Measurements from ENCODE around the gene LRRC26. TPM values are rescaled to one million over a fixed set of nuclear protein-coding genes. Genes with fewer than 3 reads are reported as not detected.

The LRRC26 gene, protein sequence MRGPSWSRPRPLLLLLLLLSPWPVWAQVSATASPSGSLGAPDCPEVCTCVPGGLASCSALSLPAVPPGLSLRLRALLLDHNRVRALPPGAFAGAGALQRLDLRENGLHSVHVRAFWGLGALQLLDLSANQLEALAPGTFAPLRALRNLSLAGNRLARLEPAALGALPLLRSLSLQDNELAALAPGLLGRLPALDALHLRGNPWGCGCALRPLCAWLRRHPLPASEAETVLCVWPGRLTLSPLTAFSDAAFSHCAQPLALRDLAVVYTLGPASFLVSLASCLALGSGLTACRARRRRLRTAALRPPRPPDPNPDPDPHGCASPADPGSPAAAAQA
- total RNA-seq (2022; extraction: Qiagen RNA extraction; ENCODE audit: low read depth) = 0.70 to 2.1 TPM (median 1.2 TPM) in 5 replicates

DNA sequence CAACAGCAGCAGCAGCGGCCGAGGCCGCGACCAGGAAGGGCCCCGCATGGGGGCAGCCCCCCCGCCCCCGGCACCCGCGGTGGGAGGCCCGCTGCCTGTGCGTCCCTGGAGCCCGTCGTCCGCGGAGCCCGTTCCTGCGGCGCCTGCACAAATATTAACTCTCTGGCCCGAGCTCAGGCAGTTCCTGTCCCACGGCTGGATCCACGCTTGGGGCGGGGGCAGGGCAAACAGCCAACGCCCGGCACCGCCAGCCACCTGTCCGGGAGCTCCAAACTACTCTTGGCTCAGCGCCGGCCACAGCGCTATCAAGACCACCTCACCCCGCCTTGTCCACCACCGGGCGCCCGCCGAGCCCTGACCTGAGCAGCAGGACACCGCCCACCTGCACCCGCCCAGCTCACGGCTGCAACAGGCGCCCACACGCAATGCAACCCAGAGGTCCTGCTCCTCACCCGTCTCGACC, at the start of gene LRRC26:
Gene LRRC26, minus strand, starts transcription at position 156 of the 463 bp plus-strand sequence. Its CDS starts 108 bp downstream, at position 48.

DNA sequence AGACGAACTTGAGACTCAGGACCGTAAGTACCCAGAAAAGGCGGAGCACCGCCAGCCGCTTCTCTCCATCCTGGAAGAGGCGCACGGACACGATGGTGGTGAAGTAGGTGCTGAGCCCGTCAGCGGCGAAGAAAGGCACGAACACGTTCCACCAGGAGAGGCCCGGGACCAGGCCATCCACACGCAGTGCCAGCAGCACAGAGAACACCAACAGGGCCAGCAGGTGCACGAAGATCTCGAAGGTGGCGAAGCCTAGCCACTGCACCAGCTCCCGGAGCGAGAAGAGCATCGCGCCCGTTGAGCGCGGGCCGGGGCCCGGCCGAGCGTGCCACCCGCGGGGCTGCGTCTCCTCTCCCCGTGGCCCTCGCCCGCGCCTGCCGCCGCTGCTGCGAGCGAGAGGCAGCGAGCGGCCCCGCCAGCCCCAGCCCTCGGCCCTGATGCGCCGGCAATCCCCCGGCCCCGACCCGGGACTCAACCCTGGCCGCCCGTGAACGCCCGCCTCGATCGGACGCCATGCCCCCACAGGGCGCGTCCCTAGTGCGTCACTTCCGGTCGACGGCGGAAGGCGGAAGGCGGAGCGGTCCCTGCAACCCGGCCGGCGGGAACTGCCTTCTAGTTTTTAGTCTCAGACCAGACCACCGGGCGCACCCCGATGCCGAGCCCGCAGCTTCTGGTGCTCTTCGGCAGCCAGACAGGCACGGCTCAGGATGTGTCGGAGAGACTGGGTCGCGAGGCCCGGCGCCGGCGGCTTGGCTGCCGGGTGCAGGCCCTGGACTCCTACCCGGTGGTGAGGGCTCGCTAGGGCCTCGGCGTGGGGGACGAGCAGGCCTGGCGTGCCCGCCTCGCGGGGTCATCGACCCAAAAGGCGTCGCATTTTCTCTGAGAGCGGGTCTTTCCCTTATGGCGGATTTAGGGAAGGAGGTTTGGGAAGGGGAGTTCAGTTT, 35.5 kb upstream of the LRRC26 start, which contains the start of the genes NDOR1 and TMEM203:
Gene NDOR1, plus strand, starts transcription at position 575 of the 944 bp plus-strand sequence. Its CDS starts 78 bp downstream, at position 653.
Gene TMEM203, minus strand, starts transcription at position 523 of the 944 bp plus-strand sequence. Its CDS starts 234 bp downstream, at position 289.

DNA sequence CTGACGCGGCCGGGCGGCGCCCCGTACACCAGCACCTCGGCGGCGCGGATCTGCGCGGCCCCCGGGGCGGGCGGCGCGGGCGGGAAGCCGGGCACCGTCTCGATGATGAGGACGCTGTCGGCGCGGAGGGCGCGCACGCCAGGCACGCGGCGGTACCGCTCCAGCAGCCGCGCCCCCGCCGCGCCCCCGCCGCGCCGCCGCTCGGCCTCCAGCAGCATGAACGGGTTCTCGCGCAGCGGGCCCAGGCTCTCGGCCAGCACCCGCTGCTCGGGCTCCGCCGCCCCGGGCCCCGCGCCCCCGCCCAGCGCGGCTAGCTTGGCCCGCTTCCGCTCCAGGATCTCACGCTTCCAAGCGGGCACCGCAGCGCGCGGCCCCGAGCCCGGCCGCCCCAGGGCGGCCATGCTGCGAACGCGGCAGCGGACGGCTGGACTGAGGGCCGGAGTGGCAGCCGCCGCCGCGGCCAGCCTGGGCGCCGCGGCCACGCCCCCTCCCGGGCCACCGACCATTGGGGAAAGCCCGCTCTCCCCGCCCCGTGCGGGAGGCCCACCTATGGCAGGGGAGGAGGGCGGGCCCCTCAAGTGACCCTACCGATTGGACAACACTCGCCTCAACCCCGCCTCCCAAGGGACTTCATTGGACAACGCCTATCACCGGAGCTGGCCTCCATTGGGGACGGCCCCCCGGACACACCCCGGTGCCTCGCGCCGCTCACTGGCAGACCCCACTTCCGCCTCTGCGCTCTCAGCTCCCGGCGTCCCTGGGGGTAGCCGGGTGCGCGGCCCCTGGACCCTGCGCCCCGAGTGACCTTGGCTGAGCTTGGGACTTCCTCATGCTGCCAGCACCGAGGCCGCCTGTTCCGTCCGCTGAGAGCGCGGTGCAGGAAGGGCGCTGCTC, 30.7 kb upstream of the LRRC26 start, which contains the start of gene TPRN:
Gene TPRN, minus strand, starts transcription at position 431 of the 894 bp plus-strand sequence. Its CDS starts 30 bp downstream, at position 401.

DNA sequence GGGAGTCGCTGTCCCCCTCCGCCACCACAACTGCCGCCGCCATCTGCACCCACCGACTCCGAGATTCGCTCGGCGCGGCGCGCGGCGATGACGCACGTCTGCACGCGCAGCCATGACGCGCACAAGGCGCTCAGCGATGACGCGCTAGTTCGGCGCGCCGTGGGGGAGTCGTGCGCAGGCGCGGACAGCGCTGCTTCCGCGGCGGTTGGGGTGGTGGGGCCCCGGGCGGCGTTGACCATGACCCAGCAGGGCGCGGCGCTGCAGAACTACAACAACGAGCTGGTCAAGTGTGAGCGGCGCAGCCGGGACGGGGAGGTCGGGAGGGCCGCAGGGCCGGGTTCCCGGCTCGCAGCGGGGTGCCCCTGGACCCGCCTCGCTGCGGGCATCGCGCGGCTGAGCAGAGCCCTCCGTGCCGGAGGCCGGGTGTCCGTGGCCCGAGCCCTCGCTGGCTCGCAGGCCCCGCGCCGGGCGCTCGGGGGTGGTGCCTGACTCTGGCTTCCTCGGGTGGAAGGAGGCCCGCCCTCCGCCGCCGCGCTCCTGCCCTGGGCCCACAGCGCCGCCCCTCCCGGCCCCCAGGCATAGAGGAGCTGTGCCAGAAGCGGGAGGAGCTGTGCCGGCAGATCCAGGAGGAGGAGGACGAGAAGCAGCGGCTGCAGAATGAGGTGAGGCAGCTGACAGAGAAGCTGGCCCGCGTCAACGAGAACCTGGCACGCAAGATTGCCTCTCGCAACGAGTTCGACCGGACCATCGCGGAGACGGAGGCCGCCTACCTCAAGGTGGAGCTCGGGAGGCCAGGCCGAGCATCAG, 18.8 kb upstream of the LRRC26 start, which contains the start of the genes ANAPC2 and SSNA1:
Gene ANAPC2, minus strand, starts transcription at position 71 of the 807 bp plus-strand sequence. Its CDS starts 28 bp downstream, at position 43.
Gene SSNA1, plus strand, starts transcription at position 187 of the 807 bp plus-strand sequence. Its CDS starts 51 bp downstream, at position 238.

DNA sequence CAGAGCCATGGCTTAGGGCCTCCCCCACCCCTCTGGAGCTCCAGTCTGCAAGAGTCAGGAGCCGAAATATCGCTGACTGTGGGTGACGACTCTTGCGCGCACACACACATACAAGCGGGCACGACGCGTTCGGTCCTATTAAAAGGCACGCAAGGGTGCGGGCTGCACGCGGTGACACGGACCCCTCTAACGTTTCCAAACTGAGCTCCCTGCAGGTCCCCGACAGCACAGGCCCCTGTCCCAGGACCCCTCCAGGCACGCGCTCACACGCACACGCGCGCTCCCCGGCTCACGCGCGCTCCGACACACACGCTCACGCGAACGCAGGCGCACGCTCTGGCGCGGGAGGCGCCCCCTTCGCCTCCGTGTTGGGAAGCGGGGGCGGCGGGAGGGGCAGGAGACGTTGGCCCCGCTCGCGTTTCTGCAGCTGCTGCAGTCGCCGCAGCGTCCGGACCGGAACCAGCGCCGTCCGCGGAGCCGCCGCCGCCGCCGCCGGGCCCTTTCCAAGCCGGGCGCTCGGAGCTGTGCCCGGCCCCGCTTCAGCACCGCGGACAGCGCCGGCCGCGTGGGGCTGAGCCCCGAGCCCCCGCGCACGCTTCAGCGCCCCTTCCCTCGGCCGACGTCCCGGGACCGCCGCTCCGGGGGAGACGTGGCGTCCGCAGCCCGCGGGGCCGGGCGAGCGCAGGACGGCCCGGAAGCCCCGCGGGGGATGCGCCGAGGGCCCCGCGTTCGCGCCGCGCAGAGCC, 31.0 kb downstream of the LRRC26 start, which contains the start of gene GRIN1:
Gene GRIN1, plus strand, starts transcription at position 433 of the 746 bp plus-strand sequence. CDS start 333 bp downstream, outside the sequence.

Other genes starting within 250 kb of the LRRC26 start
- gene FBXW5, start 225.3 kb downstream of the LRRC26 start, total RNA-seq (2022; extraction: Qiagen RNA extraction; ENCODE audit: low read depth) = 70.1 to 101 TPM (median 99.1 TPM) in 5 replicates
- 0.85 to 2.9 TPM (median 1.4 TPM) in 5 replicates for gene C8G, start 224.8 kb downstream of the LRRC26 start, total RNA-seq (2022; extraction: Qiagen RNA extraction; ENCODE audit: low read depth)
- gene LCN12, start 217.8 kb downstream of the LRRC26 start, total RNA-seq (2022; extraction: Qiagen RNA extraction; ENCODE audit: low read depth) = 0.80 to 1.6 TPM (median 1.3 TPM) in 5 replicates
- 0.57 to 0.68 TPM (median 0.66 TPM) in 3 of 5 replicates, not detected in the others for gene PTGDS, start 192.5 kb downstream of the LRRC26 start, total RNA-seq (2022; extraction: Qiagen RNA extraction; ENCODE audit: low read depth)
- 0.07 to 0.08 TPM (median 0.08 TPM) in 3 of 5 replicates, not detected in the others for gene LCNL1, start 187.1 kb downstream of the LRRC26 start, total RNA-seq (2022; extraction: Qiagen RNA extraction; ENCODE audit: low read depth)
- 47.9 to 81.3 TPM (median 74.1 TPM) in 5 replicates for gene PAXX, start 177.6 kb downstream of the LRRC26 start, total RNA-seq (2022; extraction: Qiagen RNA extraction; ENCODE audit: low read depth)
- 3.3 to 5.1 TPM (median 4.8 TPM) in 5 replicates for gene CLIC3, start 173.5 kb downstream of the LRRC26 start, total RNA-seq (2022; extraction: Qiagen RNA extraction; ENCODE audit: low read depth)
- 21.4 to 27.7 TPM (median 25.4 TPM) in 5 replicates for gene ABCA2, start 141.8 kb downstream of the LRRC26 start, total RNA-seq (2022; extraction: Qiagen RNA extraction; ENCODE audit: low read depth)
- 0.06 TPM in 1 of 5 replicates, not detected in the others for gene FUT7, start 138.0 kb downstream of the LRRC26 start, total RNA-seq (2022; extraction: Qiagen RNA extraction; ENCODE audit: low read depth)
- 44.4 to 81.3 TPM (median 73.5 TPM) in 5 replicates for gene NPDC1, start 123.9 kb downstream of the LRRC26 start, total RNA-seq (2022; extraction: Qiagen RNA extraction; ENCODE audit: low read depth)
- 1.1 to 2.3 TPM (median 1.7 TPM) in 5 replicates for gene ENTPD2, start 116.0 kb downstream of the LRRC26 start, total RNA-seq (2022; extraction: Qiagen RNA extraction; ENCODE audit: low read depth)
- 14.8 to 25.2 TPM (median 21.9 TPM) in 5 replicates for gene SAPCD2, start 99.5 kb downstream of the LRRC26 start, total RNA-seq (2022; extraction: Qiagen RNA extraction; ENCODE audit: low read depth)
- gene UAP1L1, start 92.5 kb downstream of the LRRC26 start, total RNA-seq (2022; extraction: Qiagen RNA extraction; ENCODE audit: low read depth) = 9.7 to 13.3 TPM (median 10.7 TPM) in 5 replicates
- gene MAN1B1, start 83.1 kb downstream of the LRRC26 start, total RNA-seq (2022; extraction: Qiagen RNA extraction; ENCODE audit: low read depth) = 39.8 to 52.8 TPM (median 51.9 TPM) in 5 replicates
- 81.3 to 123 TPM (median 112 TPM) in 5 replicates for gene DPP7, start 55.3 kb downstream of the LRRC26 start, total RNA-seq (2022; extraction: Qiagen RNA extraction; ENCODE audit: low read depth)
- gene GRIN1, start 30.9 kb downstream of the LRRC26 start, total RNA-seq (2022; extraction: Qiagen RNA extraction; ENCODE audit: low read depth) = 0.30 to 0.61 TPM (median 0.40 TPM) in 5 replicates
- gene TMEM210, start 2.0 kb upstream of the LRRC26 start, total RNA-seq (2022; extraction: Qiagen RNA extraction; ENCODE audit: low read depth) = not detected in 5 replicates
- 25.3 to 36.9 TPM (median 34.6 TPM) in 5 replicates for gene ANAPC2, start 18.5 kb upstream of the LRRC26 start, total RNA-seq (2022; extraction: Qiagen RNA extraction; ENCODE audit: low read depth)
- gene SSNA1, start 18.6 kb upstream of the LRRC26 start, total RNA-seq (2022; extraction: Qiagen RNA extraction; ENCODE audit: low read depth) = 105 to 159 TPM (median 141 TPM) in 5 replicates
- 6.8 to 10.6 TPM (median 9.0 TPM) in 5 replicates for gene TPRN, start 30.7 kb upstream of the LRRC26 start, total RNA-seq (2022; extraction: Qiagen RNA extraction; ENCODE audit: low read depth)
- gene TMEM203, start 35.6 kb upstream of the LRRC26 start, total RNA-seq (2022; extraction: Qiagen RNA extraction; ENCODE audit: low read depth) = 36.5 to 44.9 TPM (median 44.2 TPM) in 5 replicates
- gene NDOR1, start 35.6 kb upstream of the LRRC26 start, total RNA-seq (2022; extraction: Qiagen RNA extraction; ENCODE audit: low read depth) = 11.7 to 17.1 TPM (median 16.5 TPM) in 5 replicates
- 1.4 to 2.3 TPM (median 1.8 TPM) in 5 replicates for gene RNF208, start 52.2 kb upstream of the LRRC26 start, total RNA-seq (2022; extraction: Qiagen RNA extraction; ENCODE audit: low read depth)
- gene CYSRT1, start 55.1 kb upstream of the LRRC26 start, total RNA-seq (2022; extraction: Qiagen RNA extraction; ENCODE audit: low read depth) = 3.6 to 5.2 TPM (median 4.2 TPM) in 5 replicates
- gene RNF224, start 57.5 kb upstream of the LRRC26 start, total RNA-seq (2022; extraction: Qiagen RNA extraction; ENCODE audit: low read depth) = 0.08 to 0.31 TPM (median 0.21 TPM) in 5 replicates
- 0.06 to 0.17 TPM (median 0.11 TPM) in 5 replicates for gene SLC34A3, start 60.9 kb upstream of the LRRC26 start, total RNA-seq (2022; extraction: Qiagen RNA extraction; ENCODE audit: low read depth)
- 612 to 791 TPM (median 723 TPM) in 5 replicates for gene TUBB4B, start 71.2 kb upstream of the LRRC26 start, total RNA-seq (2022; extraction: Qiagen RNA extraction; ENCODE audit: low read depth)
- gene STPG3, start 81.2 kb upstream of the LRRC26 start, total RNA-seq (2022; extraction: Qiagen RNA extraction; ENCODE audit: low read depth) = not detected in 5 replicates
- gene NELFB, start 85.3 kb upstream of the LRRC26 start, total RNA-seq (2022; extraction: Qiagen RNA extraction; ENCODE audit: low read depth) = 45.1 to 56.7 TPM (median 55.1 TPM) in 5 replicates
- 19.3 to 29.7 TPM (median 27.9 TPM) in 5 replicates for gene TOR4A, start 107.7 kb upstream of the LRRC26 start, total RNA-seq (2022; extraction: Qiagen RNA extraction; ENCODE audit: low read depth)
- gene NRARP, start 132.2 kb upstream of the LRRC26 start, total RNA-seq (2022; extraction: Qiagen RNA extraction; ENCODE audit: low read depth) = 1.9 to 4.6 TPM (median 4.1 TPM) in 5 replicates

Data from A549 treated with GW870086 at 1 μM for 4 hours (cell line).